H1 (cell line): Measurements from ENCODE around the gene PHOSPHO2. TPM values are rescaled to one million over a fixed set of nuclear protein-coding genes. Genes with fewer than 3 reads are reported as not detected.

Experiments
- GABPA ChIP-seq: IDR thresholded peaks from 2 replicates; pipeline ENCODE4 v1.6.1; 2011; ENCODE audit warnings: mild to moderate bottlenecking, low read length, moderate library complexity, borderline replicate concordance; ENCODE audit not compliant: insufficient read depth
- HDAC2 ChIP-seq, 2 experiments: fragments of 300-600 bp in 1 of 2; sonication (generic) in 1 of 2; IDR thresholded peaks; 2 replicates each; pipeline ENCODE4 v1.6.1; 2011 to 2012; ENCODE audit warnings: low read depth in 2 of 2, low read length in 2 of 2, mild to moderate bottlenecking in 2 of 2, moderate library complexity in 2 of 2, borderline replicate concordance in 1 of 2, inconsistent platforms in 1 of 2
- RNF2 ChIP-seq: fragments of 200-900, 300-1000 bp; sonication (generic); IDR thresholded peaks from 2 replicates; pipeline ENCODE4 v1.7.1; 2016; ENCODE audit warnings: borderline replicate concordance, low read depth, mild to moderate bottlenecking, antibody characterized with exemption, low read length; ENCODE audit not compliant: poor library complexity, severe bottlenecking; ENCODE audit errors: missing control alignments
- SIRT6 ChIP-seq: IDR thresholded peaks from one replicate; pipeline ENCODE4 v1.7.1; 2012; ENCODE audit warnings: low read length, inconsistent platforms
- TAF1 ChIP-seq: IDR thresholded peaks from 2 replicates; pipeline ENCODE4 v1.6.1; 2011; ENCODE audit warnings: mild to moderate bottlenecking, low read depth, low read length
- YY1 ChIP-seq: IDR thresholded peaks from 2 replicates; pipeline ENCODE4 v1.6.1; 2011; ENCODE audit warnings: low read depth, mild to moderate bottlenecking, low read length
- polyA plus RNA-seq, 7 experiments: library from polyadenylated mRNA; depleted of rRNA in 3 of 7; stranded (reverse) in 5 of 7; unstranded in 2 of 7; fragments of >200 nt in 5 of 7; fragments of 200-250 nt in 2 of 7; gene quantifications; 1 replicate in 5 of 7; 2 replicates in 1 of 7; 4 replicates in 1 of 7; pipeline versions ENCODE4 v1.2.1 to v1.2.3, GENCODE V29; 2011 to 2013; ENCODE audit warnings: missing spikeins in 2 of 7, mixed read lengths in 2 of 7
- total RNA-seq: library from RNA; stranded (reverse); fragmentation: NEBNext Ultra II Directional; extraction: Animal tissue kit (Norgen Biotek cat#: 25700); gene quantifications from 2 replicates; pipeline ENCODE4 v1.2.1, GENCODE V29; 2021
- TF ChIP-seq, protein P1 (sequence below), 3 experiments: IDR thresholded peaks; 1 replicate in 2 of 3; 2 replicates in 1 of 3; pipeline versions ENCODE4 v1.5.1 to v1.6.1; 2011; ENCODE audit warnings: low read length in 3 of 3, mild to moderate bottlenecking in 3 of 3, inconsistent platforms in 2 of 3, low read depth in 1 of 3, moderate library complexity in 1 of 3; ENCODE audit not compliant: insufficient read depth in 1 of 3; ENCODE audit errors: control extremely low read depth in 1 of 3
- TF ChIP-seq, protein P2 (sequence below): IDR thresholded peaks from 2 replicates; pipeline ENCODE4 v1.6.1; 2011; ENCODE audit warnings: low read depth, mild to moderate bottlenecking, low read length; ENCODE audit not compliant: insufficient read depth

The PHOSPHO2 gene
- total and polyA plus RNA-seq, 2 of the 8 experiments (the other 6 are each of a cell fraction or from before 2014, with no cell fraction given): 2.4 to 8.5 TPM

DNA sequence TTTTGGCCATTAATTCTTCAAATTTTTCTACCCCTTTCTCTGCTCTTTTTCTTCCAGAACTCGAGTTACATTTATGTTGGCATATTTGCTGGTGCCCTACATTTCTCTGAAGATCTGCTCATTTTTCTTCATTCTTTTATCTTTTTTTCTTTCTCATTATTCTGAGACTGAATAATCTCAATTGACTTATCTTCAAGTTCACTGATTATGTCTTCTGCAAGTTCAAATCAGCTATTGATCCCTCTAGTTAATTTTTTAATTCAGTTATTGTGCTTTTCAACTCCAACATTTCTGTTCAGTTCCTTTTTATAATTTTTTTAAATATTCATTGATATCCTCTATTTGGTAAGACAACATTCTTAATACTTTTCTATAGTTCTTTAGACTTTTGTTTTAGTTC, 3.3 kb upstream of the PHOSPHO2 start (continued):
- TF ChIP-seq, protein P1, sequence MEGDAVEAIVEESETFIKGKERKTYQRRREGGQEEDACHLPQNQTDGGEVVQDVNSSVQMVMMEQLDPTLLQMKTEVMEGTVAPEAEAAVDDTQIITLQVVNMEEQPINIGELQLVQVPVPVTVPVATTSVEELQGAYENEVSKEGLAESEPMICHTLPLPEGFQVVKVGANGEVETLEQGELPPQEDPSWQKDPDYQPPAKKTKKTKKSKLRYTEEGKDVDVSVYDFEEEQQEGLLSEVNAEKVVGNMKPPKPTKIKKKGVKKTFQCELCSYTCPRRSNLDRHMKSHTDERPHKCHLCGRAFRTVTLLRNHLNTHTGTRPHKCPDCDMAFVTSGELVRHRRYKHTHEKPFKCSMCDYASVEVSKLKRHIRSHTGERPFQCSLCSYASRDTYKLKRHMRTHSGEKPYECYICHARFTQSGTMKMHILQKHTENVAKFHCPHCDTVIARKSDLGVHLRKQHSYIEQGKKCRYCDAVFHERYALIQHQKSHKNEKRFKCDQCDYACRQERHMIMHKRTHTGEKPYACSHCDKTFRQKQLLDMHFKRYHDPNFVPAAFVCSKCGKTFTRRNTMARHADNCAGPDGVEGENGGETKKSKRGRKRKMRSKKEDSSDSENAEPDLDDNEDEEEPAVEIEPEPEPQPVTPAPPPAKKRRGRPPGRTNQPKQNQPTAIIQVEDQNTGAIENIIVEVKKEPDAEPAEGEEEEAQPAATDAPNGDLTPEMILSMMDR (IDR thresholded peaks at IDR 0.05; ENCODE audit: control extremely low read depth in 1 of 3, insufficient read depth in 1 of 3, low read depth in 1 of 3, low read length in 3 of 3): no peak
- TF ChIP-seq RNF2 (no peak), YY1 (no peak), HDAC2 (IDR thresholded peaks at IDR 0.05; ENCODE audit: borderline replicate concordance in 1 of 2, low read depth in 2 of 2, low read length in 2 of 2) (no peak), TAF1 (no peak), GABPA (no peak), SIRT6 (no peak)
- TF ChIP-seq, protein P2, sequence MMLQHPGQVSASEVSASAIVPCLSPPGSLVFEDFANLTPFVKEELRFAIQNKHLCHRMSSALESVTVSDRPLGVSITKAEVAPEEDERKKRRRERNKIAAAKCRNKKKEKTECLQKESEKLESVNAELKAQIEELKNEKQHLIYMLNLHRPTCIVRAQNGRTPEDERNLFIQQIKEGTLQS: no peak
